Measurements from ENCODE around the gene CTAGE9. TPM values are rescaled to one million over a fixed set of nuclear protein-coding genes. Genes with fewer than 3 reads are reported as not detected.

Gene CTAGE9
- total RNA-seq, 1 experiment from 2014 or later, result not detected

- peaks cover 10% of the 10 kb centered on the region for H3K27me3 Mint-ChIP-seq (ENCODE audit: low read depth)
- no CpG with 5 or more reads among the region's 5 CpGs for WGBS (ENCODE audit: extremely low coverage, insufficient read length, low lambda C conversion rate)
- Histone ChIP-seq H3K27ac (ENCODE audit: insufficient read length, low read depth, low read length) (no peak overlapping the region), H3K56ac (ENCODE audit: insufficient read length, low read depth, low read length) (no peak overlapping the region), H3K79me2 (ENCODE audit: insufficient read depth, low read length) (no peaks in the 10 kb centered on the region), H2BK5ac (ENCODE audit: insufficient read length, low read length) (no peak overlapping the region), H2BK15ac (ENCODE audit: low read depth, low read length) (no peak overlapping the region), H4K20me1 (ENCODE audit: control insufficient read depth, insufficient read depth, insufficient read length) (no peaks in the 10 kb centered on the region), H3K4me1 (ENCODE audit: insufficient read depth, low read length) (no peaks in the 10 kb centered on the region; the same call in 1 of the 2 replicates), H3K14ac (ENCODE audit: insufficient read depth, low read length) (no peak overlapping the region), H4K91ac (ENCODE audit: insufficient read length, low read depth, low read length) (no peak overlapping the region), H2BK120ac (ENCODE audit: low read depth, low read length, poor library complexity, severe bottlenecking) (no peak overlapping the region), H4K8ac (replicated peaks; ENCODE audit: insufficient read length, low read depth, low read length) (no peak overlapping the region), H3K27me3 (ENCODE audit: insufficient read depth, low read length) (no peaks in the 10 kb centered on the region), H3K9ac (ENCODE audit: extremely low read depth, insufficient read length, low read length) (no peak overlapping the region), H3K18ac (ENCODE audit: insufficient read length, low read depth, low read length) (no peak overlapping the region), H2BK12ac (ENCODE audit: insufficient read length, low read depth, low read length) (no peak overlapping the region), H3K4me2 (ENCODE audit: insufficient read depth, insufficient read length, low read length) (peak overlapping the region; percentile 4), H3K4ac (ENCODE audit: low read depth, low read length) (no peak overlapping the region), H4K5ac (ENCODE audit: insufficient read length, low read depth, low read length) (no peak overlapping the region), H3T11ph (ENCODE audit: low read length) (no peak overlapping the region), H2AK5ac (ENCODE audit: insufficient read length, low read length) (no peak overlapping the region), H3K23me2 (ENCODE audit: insufficient read length, low read depth, low read length, poor library complexity, severe bottlenecking) (no peaks in the 10 kb centered on the region), H3K23ac (ENCODE audit: insufficient read length, low read depth, low read length) (no peak overlapping the region), H3K9me3 (ENCODE audit: control insufficient read depth, low read depth, low read length) (no peaks in the 10 kb centered on the region), H2BK20ac (ENCODE audit: low read depth, low read length, poor library complexity, severe bottlenecking) (no peak overlapping the region), H2AFZ (ENCODE audit: low read length) (no peak overlapping the region), H3K79me1 (ENCODE audit: insufficient read depth, low read depth, low read length, poor library complexity, severe bottlenecking) (no peaks in the 10 kb centered on the region)
- H3K36me3 Mint-ChIP-seq (ENCODE audit: insufficient read depth in 1 of 3, low read depth in 3 of 3), result no peaks in the 10 kb centered on the region
- no peak overlapping the region for H3K4me3 Mint-ChIP-seq
- H3K4me1 Mint-ChIP-seq, result peaks cover 10 to 12% of the 10 kb centered on the region in 2 experiments
- H3K9me3 Mint-ChIP-seq, result no peaks in the 10 kb centered on the region; a peak in 1 of 5 replicates
- TF ChIP-seq CTCF (conservative IDR thresholded peaks at IDR 0.05), result no peak
- H3K27ac Mint-ChIP-seq, result no peak overlapping the region
- DNase-seq, result no peak
Measured at GRCh38 chr6:131693384-131693783, 17.4 kb downstream of the CTAGE9 start.
